Activated CD8-positive, alpha-beta memory T cell treated with anti-CD3 and anti-CD28 coated beads, Interleukin-2, amount 10 ng/mL, durations not matched to agents 7 days and 5 days (primary cell): ENCODE results near the gene GZMB. TPM values are rescaled to one million over a fixed set of nuclear protein-coding genes. Genes with fewer than 3 reads are reported as not detected.
"Not testable (repeated sequence)": the region's sequence is repeated elsewhere in the genome, so short reads cannot be mapped to it uniquely, and the experiment has no call there.

Experiments
- ATAC-seq: fragments of 150-1000 bp; cut with Tn5 transposase; one replicate; pipeline ENCODE4 v1.10.0; 2021; ENCODE audit warnings: moderate library complexity
- CTCF ChIA-PET: fragments of 350-600 bp; sonication (Branson Sonifier 250); formaldehyde crosslinking; loops from one replicate; lab custom pipeline; 2021; ENCODE audit warnings: antibody characterized with exemption; lab: Charles Lee
- DNase-seq: peaks from one replicate; pipeline ENCODE4 v3.0.0-alpha.2; 2020
- H3K27ac Mint-ChIP-seq: one replicate; pipeline ENCODE4 v1.8.0; 2021; ENCODE audit warnings: mild to moderate bottlenecking, mixed read lengths
- H3K27me3 Mint-ChIP-seq: one replicate; pipeline ENCODE4 v1.8.0; 2021; ENCODE audit warnings: mixed read lengths
- H3K36me3 Mint-ChIP-seq: one replicate; pipeline ENCODE4 v1.8.0; 2021; ENCODE audit warnings: mild to moderate bottlenecking, mixed read lengths
- H3K4me1 Mint-ChIP-seq: one replicate; pipeline ENCODE4 v1.8.0; 2021; ENCODE audit warnings: mixed read lengths
- H3K4me3 Mint-ChIP-seq: one replicate; pipeline ENCODE4 v1.8.0; 2021; ENCODE audit warnings: mild to moderate bottlenecking, moderate library complexity, mixed read lengths
- H3K9me3 Mint-ChIP-seq: one replicate; pipeline ENCODE4 v1.8.0; 2022; ENCODE audit warnings: low read depth, mixed read lengths
- total RNA-seq, 2 experiments: library from RNA; stranded (reverse); gene quantifications; one replicate each; pipeline ENCODE4 v1.2.3, GENCODE V29; 2021

The GZMB gene
- total RNA-seq, 2 experiments from 2014 or later, result 1,034 to 2,662 TPM

DNA sequence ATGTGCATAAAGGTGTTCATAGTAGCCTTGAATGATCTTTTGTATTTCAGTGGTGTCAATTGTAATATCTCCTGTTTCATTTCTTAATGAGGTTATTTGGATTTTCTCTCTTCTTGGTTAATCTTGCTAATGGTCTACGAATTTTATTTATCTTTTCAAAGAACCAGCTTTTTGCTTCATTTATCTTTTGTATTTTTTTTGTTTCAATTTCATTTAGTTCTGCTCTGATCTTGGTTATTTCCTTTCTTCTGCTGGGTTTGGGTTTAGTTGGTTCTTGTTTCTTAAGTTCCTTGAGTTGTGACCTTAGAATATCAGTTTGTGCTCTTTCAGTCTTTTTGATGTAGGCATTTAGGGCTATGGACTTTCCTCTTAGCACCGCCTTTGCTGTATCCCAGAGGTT lies 43.0 kb downstream of the GZMB start:
- CTCF ChIA-PET, ATAC-seq, H3K4me3 Mint-ChIP-seq, H3K4me1 Mint-ChIP-seq, H3K27ac Mint-ChIP-seq, H3K36me3 Mint-ChIP-seq, DNase-seq, H3K9me3 Mint-ChIP-seq: not testable (repeated sequence)
- peaks cover 37% of the 10 kb centered on the region for H3K27me3 Mint-ChIP-seq

DNA sequence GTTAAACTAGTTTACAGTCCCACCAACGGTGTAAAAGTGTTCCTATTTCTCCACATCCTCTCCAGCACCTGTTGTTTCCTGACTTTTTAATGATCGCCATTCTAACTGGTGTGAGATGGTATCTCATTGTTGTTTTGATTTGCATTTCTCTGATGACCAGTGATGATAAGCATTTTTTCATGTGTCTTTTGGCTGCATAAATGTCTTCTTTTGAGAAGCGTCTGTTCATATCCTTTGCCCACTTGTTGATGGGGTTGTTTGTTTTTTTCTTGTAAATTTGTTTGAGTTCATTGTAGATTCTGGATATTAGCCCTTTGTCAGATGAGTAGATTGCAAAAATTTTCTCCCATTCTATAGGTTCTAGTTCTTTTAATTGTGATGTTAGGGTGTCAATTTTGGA lies 49.6 kb downstream of the GZMB start:
- H3K27me3 Mint-ChIP-seq, result peaks cover 24% of the 10 kb centered on the region
- H3K9me3 Mint-ChIP-seq, H3K27ac Mint-ChIP-seq, H3K4me3 Mint-ChIP-seq, H3K4me1 Mint-ChIP-seq, ATAC-seq, H3K36me3 Mint-ChIP-seq, DNase-seq, CTCF ChIA-PET: not testable (repeated sequence)

Other genes with a start within 250 kb of the GZMB start
- under 1 TPM; 0.05 to 0.50 TPM for gene NYNRIN, start 235.2 kb downstream of the GZMB start, total RNA-seq
- gene CBLN3, start 204.5 kb downstream of the GZMB start, total RNA-seq, result 1 to 10 TPM; 5.0 to 7.1 TPM
- 10 to 100 TPM; 73.3 to 81.2 TPM for gene KHNYN, start 204.2 kb downstream of the GZMB start, total RNA-seq
- gene SDR39U1, start 191.4 kb downstream of the GZMB start, total RNA-seq, result 10 to 100 TPM; 45.6 to 45.9 TPM
- not detected for gene CMA1, start 125.9 kb downstream of the GZMB start, total RNA-seq
- not detected for gene CTSG, start 57.9 kb downstream of the GZMB start, total RNA-seq
- 10 to 100 TPM; 35.8 to 80.0 TPM for gene GZMH, start 24.5 kb downstream of the GZMB start, total RNA-seq